ENCODE results near the gene EVX1.

DNA sequence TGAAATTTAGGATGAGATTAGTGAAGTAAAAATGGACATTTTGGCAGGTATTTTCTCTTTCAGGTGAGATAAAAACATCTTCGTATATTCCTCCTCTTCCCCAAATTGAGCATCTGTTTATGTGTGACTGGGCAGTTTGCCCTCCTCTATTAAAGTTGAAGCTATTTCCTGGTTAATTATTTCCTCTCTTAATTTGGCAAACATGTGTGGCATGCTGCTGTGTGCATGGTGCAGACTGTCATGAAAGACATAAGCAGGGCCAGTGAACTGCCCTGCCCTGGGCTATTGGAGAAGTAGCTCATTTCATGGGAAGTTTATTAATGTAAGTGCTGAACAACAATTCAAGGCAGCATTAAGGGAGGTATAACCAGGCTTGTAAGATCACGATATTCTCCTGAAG, 52.6 kb downstream of the EVX1 start:
- TF ChIP-seq POLR2A (IDR thresholded peaks at IDR 0.05) (no peak), CTCF (IDR thresholded peaks at IDR 0.05 in 8 of 11, conservative IDR thresholded peaks at IDR 0.05 in 3 of 11) (no peak), POLR2AphosphoS5 (IDR thresholded peaks at IDR 0.05) (no peak)

Data from spleen (tissue), 7 donors.